ENCODE results near the gene DRAXIN.

Gene DRAXIN

DNA sequence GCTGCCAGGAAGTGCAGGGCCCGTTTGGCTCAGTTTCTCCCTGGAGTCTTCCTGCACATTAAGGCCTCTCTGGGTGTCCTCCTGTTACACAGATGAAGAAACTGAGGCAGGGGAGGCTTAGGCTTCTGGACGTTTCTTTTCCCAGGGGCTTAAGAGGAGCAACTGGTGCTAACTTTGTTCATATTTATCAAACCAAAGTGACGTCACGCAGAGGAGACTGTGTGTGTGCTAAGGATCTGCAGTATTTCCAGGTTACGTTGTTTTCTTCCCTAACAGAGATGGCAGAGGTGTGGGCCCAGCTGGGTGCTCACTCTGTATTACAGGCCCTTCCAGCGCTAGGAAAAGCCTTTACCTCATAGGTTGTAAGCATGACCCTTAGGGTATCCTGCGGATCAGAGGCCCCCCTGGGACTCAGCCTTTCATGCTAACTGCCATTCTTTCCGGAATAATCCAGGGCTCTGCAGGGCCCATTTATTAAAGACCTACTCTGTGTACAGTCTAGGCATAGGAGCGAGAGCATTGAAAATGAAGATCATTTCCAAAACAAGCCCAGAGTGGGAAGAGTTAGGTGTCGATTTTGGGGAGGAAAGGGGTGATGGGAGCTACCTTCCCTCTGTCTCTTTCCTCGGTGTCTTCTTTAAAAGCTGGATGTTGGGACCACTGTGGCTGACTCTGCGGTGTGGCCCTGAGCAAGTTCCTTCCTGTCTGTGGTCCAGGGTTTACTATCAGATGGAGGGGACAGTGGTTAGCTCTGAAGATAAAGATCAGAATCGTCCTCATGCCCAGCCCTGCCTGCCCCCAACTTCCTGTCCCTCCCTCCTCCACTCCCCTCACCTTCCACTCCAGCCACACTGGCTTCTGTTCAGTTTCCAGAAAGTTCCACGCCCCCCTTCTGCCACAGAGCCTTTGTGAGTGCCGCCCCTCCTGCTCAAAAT is 49.0 kb downstream of the DRAXIN start:
- no peak for DNase-seq

DNA sequence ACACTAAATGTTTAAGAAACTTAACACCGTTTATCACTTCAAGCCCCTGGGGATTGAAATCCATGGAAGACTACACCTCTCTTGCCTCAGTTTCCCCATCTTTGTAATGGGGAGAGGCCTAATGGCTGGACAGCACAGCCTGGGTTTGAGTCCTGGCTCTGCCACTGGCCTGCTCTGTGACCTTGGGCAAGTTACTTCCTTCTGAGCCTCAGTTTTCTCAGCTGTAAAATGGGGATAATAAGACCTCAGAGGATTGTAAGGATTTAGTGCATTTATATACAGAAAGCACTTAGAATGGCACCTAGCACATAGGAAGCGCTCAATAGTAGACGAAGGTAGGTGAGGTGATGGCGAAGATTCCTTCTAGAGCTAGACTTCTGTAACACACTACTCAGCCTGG is 50.0 kb downstream of the DRAXIN start:
- DNase-seq: no peak

DNA sequence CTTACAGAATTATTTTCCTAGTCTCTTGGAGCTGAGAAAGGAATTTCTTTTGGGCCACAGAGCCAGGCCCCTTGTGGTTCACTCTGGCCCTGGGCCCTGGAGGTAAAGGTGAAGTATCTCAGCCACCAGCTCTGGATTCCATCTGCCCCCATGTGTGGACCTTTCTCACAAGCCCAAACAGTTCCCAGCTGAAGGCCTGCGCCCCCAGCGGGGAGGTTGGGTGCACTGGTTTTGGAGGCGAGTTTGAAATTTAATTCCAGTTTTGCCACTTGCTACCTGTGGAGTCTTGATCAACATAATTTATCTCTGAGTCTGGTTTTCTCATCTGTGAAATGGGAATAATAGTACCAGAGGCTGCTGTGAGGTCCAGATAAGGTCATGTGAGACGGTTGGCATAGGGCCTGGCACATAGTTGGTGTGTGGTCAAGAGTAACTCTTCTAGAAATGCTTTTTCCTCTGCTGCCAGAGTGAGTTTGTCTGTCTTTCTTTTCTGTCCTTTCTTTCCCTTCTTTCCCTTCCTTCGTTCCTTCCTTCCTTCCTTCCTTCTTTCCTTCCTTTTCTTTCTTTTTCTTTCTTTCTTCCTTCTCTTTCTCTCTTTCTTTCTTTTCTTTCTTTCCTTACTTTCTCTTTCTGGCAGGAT is 50.5 kb downstream of the DRAXIN start:
- DNase-seq: no peak

DNA sequence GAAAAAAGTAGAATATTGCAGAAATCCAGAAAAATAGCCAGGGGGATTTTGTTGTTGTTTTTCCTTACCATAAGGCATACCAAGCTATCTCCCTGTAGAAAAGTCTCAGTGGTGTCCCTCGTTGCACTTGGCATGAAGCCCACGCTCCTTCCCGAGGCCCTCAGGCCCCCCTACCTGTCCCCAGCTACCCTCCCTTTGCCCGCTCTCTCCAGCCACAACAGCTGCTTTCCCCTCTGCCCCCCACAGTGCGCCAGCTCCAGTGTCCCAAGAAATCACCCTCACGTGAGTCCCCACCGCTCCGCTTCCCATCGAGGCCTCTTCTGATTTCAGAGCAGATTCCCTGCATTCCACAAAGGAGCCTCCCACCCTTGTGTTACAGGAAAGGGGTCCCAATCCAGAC is 52.8 kb downstream of the DRAXIN start:
- no peak for DNase-seq

DNA sequence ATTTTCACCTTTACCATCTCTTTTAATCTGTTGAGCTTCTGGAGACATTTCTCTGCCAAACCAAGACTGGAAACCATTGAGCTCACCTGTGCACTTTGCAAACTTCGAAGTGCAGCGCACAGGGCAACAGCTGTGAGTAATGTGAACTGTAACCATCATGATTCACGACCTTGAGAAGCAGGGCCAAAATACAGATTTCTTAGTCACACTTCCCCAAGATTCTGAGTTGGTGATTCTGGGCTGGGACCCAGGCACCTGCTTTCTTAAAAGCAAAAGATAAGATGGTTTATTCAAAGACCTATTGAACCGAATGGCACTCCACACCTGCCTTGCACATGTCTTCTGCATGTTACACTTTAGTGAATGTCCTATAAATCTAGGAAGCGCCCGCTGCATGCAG is 54.6 kb downstream of the DRAXIN start:
- DNase-seq: no peak

GRCh38 chr1:11746795-11747487 is 55.4 kb downstream of the DRAXIN start:
- no peak for DNase-seq

GRCh38 chr1:11748294-11749202 is 57.0 kb downstream of the DRAXIN start:
- DNase-seq: no peak

- peak in 1 of 2 experiments; percentile 4 for DNase-seq
Observed at GRCh38 chr1:11749203-11749689, 57.7 kb downstream of the DRAXIN start.

GRCh38 chr1:11749996-11750395 is 58.5 kb downstream of the DRAXIN start:
- DNase-seq: no peak

DNA sequence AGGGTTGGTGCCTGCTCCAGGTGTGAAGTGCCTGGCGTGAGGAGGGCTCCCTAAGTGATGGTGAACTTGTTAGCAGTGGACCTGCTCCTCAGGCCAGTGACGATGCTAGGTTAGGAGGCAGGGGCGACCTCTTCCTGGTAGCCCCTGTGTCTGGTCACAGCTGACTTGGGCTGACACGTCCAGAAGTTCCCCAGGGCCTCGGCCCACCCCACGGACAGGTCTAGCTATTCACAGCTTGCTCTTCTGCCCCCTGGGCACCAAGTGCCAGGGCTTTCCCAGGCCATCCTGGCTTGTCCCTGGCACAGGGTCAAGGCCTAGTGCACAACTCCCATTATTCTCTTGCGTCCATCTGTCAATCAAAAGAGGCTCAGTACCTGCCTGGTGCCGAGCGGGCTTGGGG is 59.6 kb downstream of the DRAXIN start:
- no peak for DNase-seq

GRCh38 chr1:11752359-11753088 is 61.0 kb downstream of the DRAXIN start:
- no peak for DNase-seq

DNA sequence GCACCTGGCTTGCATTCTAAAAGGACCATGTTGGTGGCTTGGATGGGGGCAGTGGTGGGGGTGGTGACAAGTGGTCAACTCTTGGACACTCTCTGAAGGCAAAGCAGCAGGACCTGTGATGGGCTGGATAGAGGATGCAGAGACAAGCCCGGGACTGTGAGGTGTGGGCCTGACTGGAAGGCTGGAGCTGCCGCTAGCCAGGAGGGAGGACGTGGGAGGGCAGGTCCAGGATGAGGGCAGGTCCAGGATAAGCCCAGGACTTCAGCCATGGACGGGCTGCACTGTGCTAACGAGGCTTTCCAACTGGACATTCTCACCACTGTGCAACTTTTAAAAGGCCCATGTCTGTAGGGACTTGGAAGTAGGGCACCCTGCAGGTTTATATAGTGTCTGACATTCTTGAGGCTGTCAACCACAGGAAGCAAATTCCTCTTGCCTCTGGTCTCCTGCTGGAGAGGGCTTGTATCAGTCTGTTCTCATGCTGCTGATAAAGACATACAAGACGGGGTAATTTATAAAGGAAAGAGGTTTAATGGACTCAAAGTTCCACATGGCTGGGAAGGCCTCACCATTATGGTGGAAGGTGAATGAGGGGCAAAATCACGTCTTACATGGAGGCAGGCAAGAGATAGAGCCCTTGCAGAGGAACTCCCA is 62.2 kb downstream of the DRAXIN start:
- DNase-seq: no peak

- DNase-seq: no peak
Observed at GRCh38 chr1:11757047-11757446, 65.5 kb downstream of the DRAXIN start.

- DNase-seq: no peak
Observed at GRCh38 chr1:11759791-11760190, 68.3 kb downstream of the DRAXIN start.

- no peak for DNase-seq
Observed at GRCh38 chr1:11761285-11761684, 69.8 kb downstream of the DRAXIN start.

DNA sequence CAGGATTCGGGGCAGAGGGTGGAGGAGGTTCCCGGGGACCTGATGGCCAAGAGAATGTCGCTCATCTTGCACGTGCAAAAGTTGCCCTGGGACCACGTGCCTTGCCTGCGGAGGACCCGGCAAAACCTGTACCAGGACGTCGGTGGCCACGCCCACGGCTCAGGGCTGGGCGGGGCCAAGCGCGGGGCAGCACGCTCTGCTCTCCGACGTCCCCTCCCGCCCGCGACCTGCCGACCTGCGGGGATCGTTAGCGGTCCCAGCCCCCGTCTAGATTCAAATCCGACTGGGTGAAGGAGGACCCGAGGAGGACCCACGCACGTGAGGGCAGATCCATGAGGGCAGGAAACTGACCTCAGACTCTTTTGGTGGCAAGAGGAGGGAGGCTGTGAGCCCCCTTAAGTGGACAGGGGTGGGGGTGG is 70.5 kb downstream of the DRAXIN start, which contains the start of gene C1orf167:
Gene C1orf167, plus strand, starts transcription at position 206 of the 419 bp plus-strand sequence. CDS start 2,208 bp downstream, outside the sequence.
- DNase-seq: no peak

DNA sequence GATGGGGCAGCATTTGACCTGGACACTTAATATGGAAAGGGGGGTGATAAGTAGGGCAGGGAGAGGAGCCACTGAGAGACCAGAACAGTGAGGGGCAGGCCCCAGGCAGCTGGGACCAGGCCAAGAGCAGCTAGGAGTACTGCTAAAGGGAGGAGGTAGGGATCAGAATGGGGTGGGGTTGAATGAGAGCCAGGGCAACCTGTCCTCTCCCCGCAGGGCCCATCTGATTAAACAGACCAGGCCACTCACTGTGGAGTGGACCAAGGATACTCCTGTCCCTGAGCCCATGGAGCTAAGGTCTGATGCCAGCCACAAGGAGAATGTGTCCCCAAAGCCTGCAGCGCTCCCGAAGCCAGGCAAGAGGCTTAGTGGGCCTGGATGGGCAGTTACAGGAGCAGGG is 72.6 kb downstream of the DRAXIN start:
- DNase-seq: no peak

DNA sequence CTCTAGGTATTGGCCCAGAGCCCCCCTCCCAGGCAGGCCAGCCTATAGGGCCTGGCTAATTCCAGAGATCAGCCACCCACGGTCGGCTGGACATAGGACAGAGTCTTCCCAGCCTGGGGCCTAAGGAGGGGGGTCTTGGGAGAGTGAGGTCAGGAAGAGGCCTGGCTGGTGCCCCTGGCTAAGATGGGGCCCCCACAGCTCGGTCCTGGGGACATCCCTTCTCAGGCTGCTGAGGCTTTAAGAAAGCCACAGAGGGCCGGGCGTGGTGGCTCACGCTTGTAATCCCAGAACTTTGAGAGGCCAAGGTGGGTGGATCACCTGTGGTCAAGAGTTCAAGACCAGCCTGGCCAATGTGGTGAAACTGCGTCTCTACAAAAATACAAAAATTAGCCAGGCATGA is 73.0 kb downstream of the DRAXIN start:
- DNase-seq: no peak

DNA sequence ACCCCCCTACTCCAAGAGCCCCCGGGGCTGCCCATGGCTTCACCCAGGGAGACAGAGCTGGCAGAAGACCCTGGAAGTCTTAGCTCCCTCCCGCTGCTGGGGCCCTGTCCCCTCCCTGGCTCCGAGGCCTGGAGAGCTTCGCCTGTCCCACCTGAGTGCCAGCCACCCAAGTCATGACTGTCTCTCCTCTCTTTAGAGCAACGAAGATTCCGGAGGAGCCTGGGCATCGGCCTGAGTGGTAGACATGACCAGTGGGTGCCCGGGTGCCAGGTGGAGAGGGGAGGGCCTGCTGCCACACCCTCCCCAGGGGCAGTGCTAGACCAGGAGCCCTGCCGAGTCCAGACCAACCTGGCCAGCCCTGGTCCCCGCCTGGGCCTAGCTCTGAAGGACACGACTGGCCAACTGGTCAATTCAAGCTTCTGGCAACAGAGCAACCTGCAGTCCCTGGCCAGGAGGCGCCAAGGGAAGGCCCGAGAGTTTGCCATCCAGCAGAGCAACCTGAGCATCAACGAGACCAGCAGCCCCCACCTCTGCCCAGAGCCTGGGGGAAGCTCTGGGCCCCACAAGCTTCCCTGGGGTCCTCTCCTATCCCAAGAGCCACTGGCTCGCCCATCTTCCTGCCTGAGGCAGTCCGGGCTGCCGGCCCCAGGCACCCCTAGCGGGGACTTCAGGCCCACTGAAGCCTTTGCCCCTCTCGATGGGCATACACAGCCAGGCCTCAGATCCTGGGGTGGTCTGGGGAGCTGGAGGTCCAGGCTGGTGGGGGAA is 74.3 kb downstream of the DRAXIN start:
- no peak for DNase-seq

DNA sequence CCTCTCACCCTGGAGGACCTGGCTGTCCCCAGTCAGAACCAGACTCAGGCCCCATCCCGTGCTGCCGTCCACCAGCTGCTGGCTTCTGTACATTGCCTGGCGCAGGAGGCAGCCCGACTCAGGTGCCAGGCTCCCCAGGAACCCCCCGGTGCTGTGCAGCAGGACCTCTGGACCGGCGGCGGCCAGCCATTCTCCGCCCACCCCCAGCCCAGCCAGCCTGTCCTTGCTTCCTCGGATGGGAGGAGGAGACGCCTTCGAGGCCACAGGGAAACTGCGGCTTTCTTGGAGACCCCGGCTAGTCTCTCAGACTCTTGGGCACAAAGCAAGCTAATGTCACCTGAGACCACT is 74.9 kb downstream of the DRAXIN start:
- DNase-seq: no peak
